Pancreas (tissue), 10 donors: ENCODE results near the gene SPTBN4. TPM values are rescaled to one million over a fixed set of nuclear protein-coding genes. Genes with fewer than 3 reads are reported as not detected.
A peak's percentile ranks its signal among the peaks of the same experiment; 100 is the strongest.

ENCODE experiments used
- ATAC-seq, 4 donors: fragments of 200-7000 bp; cut with Tn5 transposase; one replicate each; pipeline versions ENCODE4 v1.8.0 to v1.9.1; 2020; ENCODE audit warnings: mild to moderate bottlenecking in 4 of 4, moderate library complexity in 4 of 4
- DNase-seq, 6 donors: peaks; one replicate each; pipeline ENCODE4 v3.0.0-alpha.2; 2020
- FAIRE-seq: peaks from 2 replicates; lab custom pipeline; 2012; peaks lifted over from hg19 to GRCh38; lab: Jason Lieb, UNC
- H3K27ac ChIP-seq, 4 donors: fragments of 200-600 bp; sonication (generic); 1 replicate in 3 of 4; 2 replicates in 1 of 4; pipeline versions ENCODE4 v1.5.0 to v1.8.0; 2020
- H3K27me3 ChIP-seq, 4 donors: fragments of 200-600 bp; one replicate each; pipeline ENCODE4 v1.8.0; 2021
- H3K36me3 ChIP-seq, 3 donors: fragments of 200-600 bp; sonication (generic) in 1 of 3; one replicate each; pipeline versions ENCODE4 v1.5.0 to v1.8.0; 2020 to 2021
- H3K4me1 ChIP-seq, 3 donors: fragments of 200-600 bp; one replicate each; pipeline ENCODE4 v1.8.0; 2021
- H3K4me3 ChIP-seq, 4 donors: fragments of 200-600 bp; sonication (generic) in 2 of 4; one replicate each; pipeline versions ENCODE4 v1.5.0 to v1.8.0; 2020 to 2021
- H3K9me3 ChIP-seq, 4 donors: fragments of 200-600 bp; one replicate each; pipeline ENCODE4 v1.8.0; 2021
- CTCF ChIP-seq, 4 donors: fragments of 200-600 bp; sonication (generic) in 3 of 4; IDR thresholded peaks; one replicate each; pipeline versions ENCODE4 v1.5.0 to v1.8.0; 2021; ENCODE audit warnings: antibody characterized with exemption in 4 of 4
- WGBS, 2 donors: extraction: QIAGEN DNeasy Blood & Tissue Kit; methylation state at CpG; one replicate each; pipeline ENCODE4 v1.1.7; 2013; 5-methylcytosine and 5-hydroxymethylcytosine counted together
- intact Hi-C, 3 donors: fragments of 100-400 bp; cut with DNase I; formaldehyde crosslinking; loops; one replicate each; pipeline versions ENCODE4 v1.11.1 to v1.14.2; 2022
- polyA plus RNA-seq, 2 donors: library from polyadenylated mRNA; stranded (reverse); fragments of 200-250 nt; gene quantifications; one replicate each; pipeline ENCODE4 v1.2.3, GENCODE V29; 2013
- total RNA-seq, 6 donors: library from RNA; stranded (reverse); fragmentation: NEBNext Ultra II Directional in 4 of 6; extraction: Animal tissue kit (Norgen Biotek cat#: 25700) in 4 of 6; gene quantifications; one replicate each; pipeline versions ENCODE4 v1.2.1 to v1.2.4, GENCODE V29; 2021 to 2023
- donor health status: healthy with polysubstance abuse.
- donor health status: DM: no; HTN: no; CAD: no; lungs with moderate emphysema.
- donor health status: DM: no; HTN: no; CAD: no.
- donor health status: control.
- donor health status: control.
- donor health status: Bipolar disorder and iron deficiency.
- donor health status: DM: yes; HTN: yes; CAD: no.
- donor health status: DM: no; HTN: no; CAD: no.
- donor health status: DM: no; HTN: no; CAD: no.
- donor health status: DM: yes; HTN: yes; CAD: no.

Gene SPTBN4
- total and polyA plus RNA-seq, 8 donors = 1.0 to 23.9 (median 1.7) TPM

DNA sequence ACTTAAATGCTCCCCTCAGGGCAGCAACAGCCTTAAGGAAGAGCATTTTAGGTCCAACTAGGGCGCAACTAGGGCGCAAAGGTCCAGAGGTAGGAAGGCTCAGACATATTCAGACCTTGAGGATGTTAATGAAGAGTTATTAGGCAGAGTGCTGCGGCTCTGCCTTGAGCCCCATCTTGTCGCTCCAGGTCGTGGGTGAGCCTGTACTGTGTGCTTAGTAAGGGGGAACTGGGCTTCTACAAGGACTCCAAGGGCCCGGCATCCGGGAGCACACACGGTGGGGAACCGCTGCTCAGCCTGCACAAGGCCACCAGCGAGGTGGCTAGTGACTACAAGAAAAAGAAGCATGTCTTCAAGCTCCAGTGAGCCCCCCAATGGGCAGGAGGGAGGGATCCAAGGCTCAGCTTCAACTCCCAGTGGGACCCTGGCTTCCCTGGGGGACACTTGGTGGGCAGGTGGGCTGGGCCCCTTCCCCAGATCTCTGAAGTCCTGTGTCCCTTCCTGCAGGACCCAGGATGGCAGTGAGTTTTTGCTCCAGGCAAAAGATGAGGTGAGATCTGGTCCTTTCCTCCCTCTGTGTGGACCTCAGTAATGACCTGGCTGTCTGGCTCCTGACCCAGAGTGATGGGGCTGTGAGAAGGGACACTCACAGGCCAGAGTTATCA, 105.2 kb downstream of the SPTBN4 start:
- Histone ChIP-seq H3K4me1 (peaks cover 0 to 5% (median 0%) of the 10 kb centered on the region in 3 donors), H3K27ac (no peak overlapping the region), H3K4me3 (no peak overlapping the region), H3K9me3 (no peaks in the 10 kb centered on the region), H3K36me3 (no peaks in the 10 kb centered on the region), H3K27me3 (peaks cover 0 to 9% (median 0%) of the 10 kb centered on the region in 4 donors)
- FAIRE-seq = no peak
- 79 to 80% methylated on average over 10 of the region's 10 CpGs for WGBS, 2 donors
- DNase-seq = no peak
- intact Hi-C loops = no loop called here
- no peak for TF ChIP-seq CTCF (IDR thresholded peaks at IDR 0.05)
- ATAC-seq = no peak

DNA sequence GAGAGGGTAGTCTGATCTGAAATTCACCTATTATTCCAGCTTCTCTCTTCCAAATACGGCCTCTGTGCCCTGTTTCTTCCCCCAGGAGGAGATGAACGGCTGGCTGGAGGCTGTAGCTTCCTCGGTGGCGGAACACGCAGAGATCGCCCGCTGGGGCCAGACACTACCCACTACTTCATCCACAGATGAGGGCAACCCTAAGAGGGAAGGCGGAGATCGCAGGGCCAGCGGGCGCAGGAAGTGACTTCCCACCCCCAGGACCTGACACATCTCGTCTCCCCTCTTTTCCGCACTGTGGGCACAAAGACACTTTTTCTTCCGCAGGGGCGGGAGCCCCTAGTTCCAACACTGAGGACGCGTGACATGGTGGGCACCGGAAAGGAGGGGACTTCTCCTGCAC, 108.5 kb downstream of the SPTBN4 start:
- Histone ChIP-seq H3K36me3 (peaks cover 0 to 3% (median 0%) of the 10 kb centered on the region in 3 donors), H3K9me3 (no peaks in the 10 kb centered on the region), H3K27me3 (no peaks in the 10 kb centered on the region), H3K4me1 (peaks cover 0 to 3% (median 0%) of the 10 kb centered on the region in 3 donors), H3K4me3 (no peak overlapping the region), H3K27ac (no peak overlapping the region)
- 69 to 77% methylated on average over 18 of the region's 18 CpGs for WGBS, 2 donors
- no peak for TF ChIP-seq CTCF (IDR thresholded peaks at IDR 0.05)
- DNase-seq = no peak
- ATAC-seq = no peak
- intact Hi-C loops = no loop called here
- FAIRE-seq = no peak

GRCh38 chr19:40576151-40576584, 109.4 kb downstream of the SPTBN4 start:
- intact Hi-C loops = no loop called here
- DNase-seq = peak in 1 of 6 donors; percentile 58
- Histone ChIP-seq H3K36me3 (peaks cover 0 to 10% (median 3%) of the 10 kb centered on the region in 3 donors), H3K27me3 (no peaks in the 10 kb centered on the region), H3K4me3 (peak overlapping the region; percentile 43 to 83 (median 76)), H3K27ac (peak overlapping the region in 1 of 4 donors; percentile 56), H3K9me3 (no peaks in the 10 kb centered on the region), H3K4me1 (peaks cover 0 to 3% (median 0%) of the 10 kb centered on the region in 3 donors)
- peak; percentile 3 to 12 (median 6) for ATAC-seq
- WGBS, 2 donors = 5 to 6% methylated on average over 22 of the region's 22 CpGs
- FAIRE-seq = no peak
- no peak for TF ChIP-seq CTCF (IDR thresholded peaks at IDR 0.05)

DNA sequence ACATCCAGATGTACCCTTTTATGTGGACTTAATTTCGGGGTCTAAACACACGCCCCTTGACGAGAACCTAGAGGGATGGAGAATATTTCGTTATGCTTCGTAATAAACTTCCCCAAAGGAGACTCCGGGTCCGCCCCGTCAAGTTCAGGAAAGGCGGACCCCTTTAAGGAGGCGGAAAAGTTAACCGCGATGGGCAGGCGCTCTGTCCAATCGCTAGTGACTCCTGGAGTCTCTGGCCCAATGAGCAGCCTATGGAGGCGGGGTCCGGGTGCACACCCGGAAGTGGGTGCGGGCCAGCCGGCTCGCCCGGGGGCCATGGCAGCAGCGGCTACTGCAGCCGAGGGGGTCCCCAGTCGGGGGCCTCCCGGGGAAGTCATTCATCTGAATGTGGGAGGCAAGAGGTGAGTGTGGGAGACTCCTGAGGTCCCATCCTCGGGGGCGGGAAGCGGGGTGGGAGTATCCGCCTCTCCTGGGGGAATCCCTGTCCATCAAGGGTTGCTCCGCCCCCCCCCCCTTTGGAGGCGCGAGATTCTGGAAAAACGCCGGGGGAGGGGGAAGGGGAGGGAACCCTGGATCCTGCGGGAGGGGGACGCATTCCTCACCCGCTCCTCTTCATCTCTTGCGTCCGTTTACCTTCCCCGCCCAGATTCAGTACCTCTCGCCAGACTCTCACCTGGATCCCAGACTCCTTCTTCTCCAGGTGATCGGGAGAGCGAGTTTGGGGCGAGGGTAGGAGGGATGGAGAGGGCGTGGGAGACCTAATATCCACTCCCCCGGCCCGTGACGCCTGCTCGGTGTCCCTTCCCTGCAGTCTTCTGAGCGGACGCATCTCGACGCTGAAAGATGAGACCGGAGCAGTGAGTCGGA, 110.0 kb downstream of the SPTBN4 start, which contains the start of gene SHKBP1:
Gene SHKBP1 (plus strand): TSS at position 289 of the 867 bp plus-strand sequence. CDS start 27 bp downstream, at position 316.
- DNase-seq (peak; percentile 92 to 97 (median 94)), ATAC-seq (peak; percentile 99 to 100 (median 99)), FAIRE-seq (no peak)
- Histone ChIP-seq H3K9me3 (no peaks in the 10 kb centered on the region), H3K27me3 (no peaks in the 10 kb centered on the region), H3K36me3 (peaks cover 0 to 12% (median 3%) of the 10 kb centered on the region in 3 donors), H3K4me3 (peak within 1 kb of the TSS; percentile 43 to 83 (median 76)), H3K27ac (peak within 1 kb of the TSS in 3 of 4 donors; percentile 33 to 73 (median 56)), H3K4me1 (peaks cover 0 to 3% (median 0%) of the 10 kb centered on the region in 3 donors)
- intact Hi-C loops = no loop called here
- WGBS, 2 donors = 1% methylated on average over 43 to 51 of the region's 55 CpGs
- no peak for TF ChIP-seq CTCF (IDR thresholded peaks at IDR 0.05)
